BJ (cell line): ENCODE measurements around the gene TMEM248. TPM values are rescaled to one million over a fixed set of nuclear protein-coding genes. Genes with fewer than 3 reads are reported as not detected.

ENCODE experiments used
- CTCF ChIA-PET: fragments of 350-600 bp; formaldehyde crosslinking; extraction: SDS; loops from one replicate; lab custom pipeline; 2021; ENCODE audit warnings: antibody characterized with exemption, inconsistent platforms; lab: Yijun Ruan, JAX
- POLR2A ChIA-PET: fragments of 300-600 bp; sonication (Branson Sonifier 250); formaldehyde crosslinking; extraction: SDS; loops from one replicate; lab custom pipeline; 2021; ENCODE audit warnings: antibody characterized with exemption; lab: Charles Lee
- DNase-seq: peaks from one replicate; pipeline ENCODE4 v3.0.0-alpha.2; 2011; ENCODE audit warnings: low read depth
- H3K27me3 ChIP-seq: 2 replicates; pipeline ENCODE4 v1.6.0; 2011; ENCODE audit warnings: low read length; ENCODE audit not compliant: control insufficient read depth, insufficient read depth
- H3K36me3 ChIP-seq: 2 replicates; pipeline ENCODE4 v1.5.1; 2011; ENCODE audit warnings: low read length; ENCODE audit not compliant: control insufficient read depth, insufficient read depth
- H3K4me3 ChIP-seq: 2 replicates; pipeline ENCODE4 v1.5.1; 2011; ENCODE audit warnings: low read depth, mild to moderate bottlenecking, control low read depth, low read length
- polyA plus RNA-seq: library from polyadenylated mRNA; depleted of rRNA; stranded (reverse); fragments of >200 nt; gene quantifications from 2 replicates; pipeline ENCODE4 v1.2.3, GENCODE V29; 2011
- TF ChIP-seq, protein P1 (sequence below): IDR thresholded peaks from 2 replicates; pipeline ENCODE4 v1.5.1; 2011; ENCODE audit warnings: low read depth, mild to moderate bottlenecking, control low read depth, inconsistent platforms, low read length, moderate library complexity; ENCODE audit not compliant: insufficient read depth

TMEM248 gene
- polyA plus RNA-seq, 1 experiment, result 281 TPM

DNA sequence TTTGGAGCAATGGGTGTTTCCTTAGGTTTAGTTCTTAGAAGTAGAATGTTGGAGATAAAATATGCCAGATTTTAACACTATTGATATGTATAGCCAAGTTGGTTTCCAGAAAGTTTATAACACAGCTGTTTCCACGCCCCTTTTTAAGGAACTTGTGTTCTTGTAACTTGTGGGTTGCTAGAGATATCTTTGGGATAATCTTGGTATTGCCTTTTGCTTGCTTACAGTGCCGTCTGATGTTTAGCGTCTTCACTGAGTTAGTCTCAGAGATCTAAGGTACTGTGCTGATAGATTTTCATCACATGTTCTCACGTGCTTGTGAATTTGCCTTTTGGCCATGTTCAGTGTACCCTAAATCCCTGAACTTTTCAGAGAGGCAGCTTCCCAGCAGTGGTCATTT lies 12.4 kb downstream of the TMEM248 start:
- H3K27me3 ChIP-seq, result no peaks in the 10 kb centered on the region
- no peak overlapping the region for H3K4me3 ChIP-seq
- POLR2A ChIA-PET, result no interaction called here
- TF ChIP-seq, protein P1, sequence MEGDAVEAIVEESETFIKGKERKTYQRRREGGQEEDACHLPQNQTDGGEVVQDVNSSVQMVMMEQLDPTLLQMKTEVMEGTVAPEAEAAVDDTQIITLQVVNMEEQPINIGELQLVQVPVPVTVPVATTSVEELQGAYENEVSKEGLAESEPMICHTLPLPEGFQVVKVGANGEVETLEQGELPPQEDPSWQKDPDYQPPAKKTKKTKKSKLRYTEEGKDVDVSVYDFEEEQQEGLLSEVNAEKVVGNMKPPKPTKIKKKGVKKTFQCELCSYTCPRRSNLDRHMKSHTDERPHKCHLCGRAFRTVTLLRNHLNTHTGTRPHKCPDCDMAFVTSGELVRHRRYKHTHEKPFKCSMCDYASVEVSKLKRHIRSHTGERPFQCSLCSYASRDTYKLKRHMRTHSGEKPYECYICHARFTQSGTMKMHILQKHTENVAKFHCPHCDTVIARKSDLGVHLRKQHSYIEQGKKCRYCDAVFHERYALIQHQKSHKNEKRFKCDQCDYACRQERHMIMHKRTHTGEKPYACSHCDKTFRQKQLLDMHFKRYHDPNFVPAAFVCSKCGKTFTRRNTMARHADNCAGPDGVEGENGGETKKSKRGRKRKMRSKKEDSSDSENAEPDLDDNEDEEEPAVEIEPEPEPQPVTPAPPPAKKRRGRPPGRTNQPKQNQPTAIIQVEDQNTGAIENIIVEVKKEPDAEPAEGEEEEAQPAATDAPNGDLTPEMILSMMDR, result no peak
- DNase-seq, result no peak
- peaks cover 3% of the 10 kb centered on the region; the same call in 1 of the 2 replicates for H3K36me3 ChIP-seq
- CTCF ChIA-PET, result no interaction called here

DNA sequence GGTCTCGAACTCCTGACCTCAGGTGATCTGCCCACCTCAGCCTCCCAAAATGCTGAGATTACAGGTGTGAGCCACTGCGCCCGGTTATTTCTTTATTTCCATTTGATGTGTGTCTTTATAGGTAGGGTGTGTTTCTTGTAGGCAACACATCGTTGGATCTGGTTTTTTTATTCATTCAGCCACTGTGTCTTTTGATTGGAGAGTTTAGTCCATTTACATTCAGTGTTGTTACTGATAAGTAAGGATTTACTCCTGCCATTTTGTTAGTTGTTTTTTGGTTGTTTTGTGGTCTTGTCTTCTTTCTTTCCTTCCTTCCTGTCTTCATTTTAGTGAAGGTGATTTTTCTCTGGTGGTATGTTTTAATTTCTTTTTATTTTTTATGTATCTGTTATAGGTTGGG lies 16.9 kb downstream of the TMEM248 start:
- no peak for DNase-seq
- CTCF ChIA-PET, result interaction anchor here (0.6 kb wide), 1 partner anchor 27 kb away, joined by 3 read pairs; no protein-coding TSS in a partner anchor
- Histone ChIP-seq H3K36me3 (0 out of 2 replicates have a peak, but pooled peaks cover 1% of the 10 kb centered on the region), H3K4me3 (no peak overlapping the region), H3K27me3 (no peaks in the 10 kb centered on the region)
- TF ChIP-seq, protein P1, result no peak
- POLR2A ChIA-PET, result no interaction called here

DNA sequence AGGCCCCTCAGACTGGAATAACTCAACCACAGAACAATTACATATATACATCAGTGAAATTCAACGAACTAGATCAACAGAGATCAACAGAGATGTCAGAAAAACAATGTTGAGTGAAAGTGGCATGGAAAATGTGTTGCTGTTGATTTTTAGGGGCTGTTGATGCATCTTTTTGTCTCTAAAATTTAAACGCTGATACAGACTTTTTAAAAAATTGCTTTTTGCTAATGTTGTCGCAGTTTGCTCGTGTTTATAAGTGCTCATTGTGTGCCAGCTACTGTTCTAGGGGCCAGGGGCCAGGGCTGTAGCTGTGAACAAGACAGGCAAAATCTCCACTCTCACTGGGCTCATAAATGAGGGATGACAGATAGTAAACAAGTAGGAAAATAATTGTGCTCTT lies 18.3 kb downstream of the TMEM248 start:
- no peak overlapping the region for H3K4me3 ChIP-seq
- no peaks in the 10 kb centered on the region for H3K36me3 ChIP-seq
- TF ChIP-seq, protein P1, result no peak
- H3K27me3 ChIP-seq, result no peaks in the 10 kb centered on the region
- no peak for DNase-seq
- ChIA-PET POLR2A (no interaction called here), CTCF (no interaction called here)

DNA sequence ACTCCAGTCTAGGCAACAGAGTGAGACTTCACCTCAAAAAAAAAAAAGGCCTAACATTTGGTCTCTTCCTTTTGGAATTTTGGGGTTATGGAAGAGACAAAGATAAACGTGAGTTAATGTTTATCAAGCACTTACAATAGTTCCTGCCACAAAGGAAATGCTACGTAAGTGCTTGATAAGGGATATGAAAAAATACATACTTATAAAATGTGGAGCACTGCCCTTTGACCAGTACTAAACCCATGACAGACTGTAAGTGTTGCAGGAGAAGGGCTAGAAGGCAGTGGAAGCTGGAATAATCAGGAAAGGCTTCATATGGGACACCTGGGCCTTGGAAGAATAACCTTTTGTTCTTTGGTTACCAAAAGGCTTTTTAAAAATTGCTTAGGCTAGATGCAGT lies 25.5 kb downstream of the TMEM248 start:
- Histone ChIP-seq H3K36me3 (peaks cover 9% of the 10 kb centered on the region), H3K4me3 (no peak overlapping the region), H3K27me3 (no peaks in the 10 kb centered on the region)
- TF ChIP-seq, protein P1, result no peak
- CTCF ChIA-PET, result no interaction called here
- no peak for DNase-seq
- POLR2A ChIA-PET, result no interaction called here

DNA sequence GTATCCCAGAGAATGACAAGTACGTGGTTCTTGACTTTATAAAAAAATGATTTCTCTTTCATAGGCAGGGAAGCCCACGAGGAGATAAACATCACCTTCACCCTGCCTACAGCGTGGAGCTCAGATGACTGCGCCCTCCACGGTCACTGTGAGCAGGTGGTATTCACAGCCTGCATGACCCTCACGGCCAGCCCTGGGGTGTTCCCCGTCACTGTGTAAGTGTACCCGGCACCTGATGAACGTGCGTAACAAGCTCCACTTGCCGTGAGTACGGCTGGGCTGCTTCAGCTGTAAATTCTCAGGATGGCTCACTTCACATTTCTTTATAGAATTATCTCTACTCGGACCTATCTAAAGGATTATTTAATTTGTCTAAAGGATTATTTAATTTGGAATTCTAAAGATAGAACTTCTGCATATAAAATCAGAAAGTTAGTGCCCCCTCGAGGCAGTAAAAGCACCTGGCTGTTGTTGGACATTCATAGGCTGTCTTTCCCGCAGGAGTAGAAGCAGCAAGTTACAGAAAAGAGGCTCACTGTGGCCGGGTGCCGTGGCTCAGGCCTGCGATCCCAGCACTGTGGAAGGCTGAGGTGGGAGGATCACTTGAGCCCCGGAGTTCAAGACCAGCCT lies 27.6 kb downstream of the TMEM248 start:
- peaks cover 9% of the 10 kb centered on the region for H3K36me3 ChIP-seq
- H3K27me3 ChIP-seq, result no peaks in the 10 kb centered on the region
- ChIA-PET CTCF (no interaction called here), POLR2A (no interaction called here)
- DNase-seq, result no peak
- H3K4me3 ChIP-seq, result no peak overlapping the region
- TF ChIP-seq, protein P1, result no peak
